ENCODE results near the gene ARG1. TPM values are rescaled to one million over a fixed set of nuclear protein-coding genes. Genes with fewer than 3 reads are reported as not detected.

Gene ARG1
- total and polyA plus RNA-seq, 4 donors = 238 to 1,194 (median 883) TPM

DNA sequence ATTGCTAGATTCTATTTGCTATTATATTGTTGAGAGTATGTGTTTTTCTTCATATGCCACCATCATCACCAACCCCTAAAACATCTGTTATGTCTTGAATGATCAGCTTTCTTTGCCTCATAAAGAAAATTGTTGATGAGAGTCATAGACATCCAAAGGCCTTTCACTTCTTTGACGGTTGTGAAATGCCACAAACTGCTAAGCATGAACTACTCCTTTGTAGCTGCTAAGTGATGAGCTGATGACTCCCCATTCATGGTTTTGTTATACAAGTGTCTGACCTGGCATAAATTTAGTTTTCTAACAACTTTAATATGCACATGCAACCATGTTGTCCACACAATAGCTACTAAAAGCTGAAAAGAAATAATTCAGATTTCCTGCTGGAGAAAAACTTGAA, 55.7 kb downstream of the ARG1 start:
- Histone ChIP-seq H3K4me1 (ENCODE audit: control insufficient read depth in 4 of 4, insufficient read depth in 4 of 4, low read length in 3 of 4) (peaks cover 0 to 15% (median 13%) of the 10 kb centered on the region in 4 donors), H3K9ac (ENCODE audit: low read depth in 1 of 2, low read length in 2 of 2) (peak overlapping the region in 1 of 2 donors; percentile 8), H3K27ac (ENCODE audit: low read depth in 1 of 2, low read length in 2 of 2) (no peak overlapping the region), H3K9me3 (ENCODE audit: control insufficient read depth in 4 of 4, low read length in 3 of 4) (no peaks in the 10 kb centered on the region), H3K27me3 (ENCODE audit: control insufficient read depth in 4 of 4, insufficient read depth in 4 of 4, low read length in 3 of 4) (no peaks in the 10 kb centered on the region), H3K4me3 (ENCODE audit: low read depth in 1 of 3, low read length in 3 of 3) (no peak overlapping the region), H3K36me3 (ENCODE audit: control insufficient read depth in 4 of 4, insufficient read depth in 3 of 4, low read depth in 1 of 4, low read length in 3 of 4) (peaks cover 0 to 12% (median 7%) of the 10 kb centered on the region in 4 donors)
- TF ChIP-seq RAD21 (IDR thresholded peaks at IDR 0.05) = no peak
- TF ChIP-seq, protein P1, sequence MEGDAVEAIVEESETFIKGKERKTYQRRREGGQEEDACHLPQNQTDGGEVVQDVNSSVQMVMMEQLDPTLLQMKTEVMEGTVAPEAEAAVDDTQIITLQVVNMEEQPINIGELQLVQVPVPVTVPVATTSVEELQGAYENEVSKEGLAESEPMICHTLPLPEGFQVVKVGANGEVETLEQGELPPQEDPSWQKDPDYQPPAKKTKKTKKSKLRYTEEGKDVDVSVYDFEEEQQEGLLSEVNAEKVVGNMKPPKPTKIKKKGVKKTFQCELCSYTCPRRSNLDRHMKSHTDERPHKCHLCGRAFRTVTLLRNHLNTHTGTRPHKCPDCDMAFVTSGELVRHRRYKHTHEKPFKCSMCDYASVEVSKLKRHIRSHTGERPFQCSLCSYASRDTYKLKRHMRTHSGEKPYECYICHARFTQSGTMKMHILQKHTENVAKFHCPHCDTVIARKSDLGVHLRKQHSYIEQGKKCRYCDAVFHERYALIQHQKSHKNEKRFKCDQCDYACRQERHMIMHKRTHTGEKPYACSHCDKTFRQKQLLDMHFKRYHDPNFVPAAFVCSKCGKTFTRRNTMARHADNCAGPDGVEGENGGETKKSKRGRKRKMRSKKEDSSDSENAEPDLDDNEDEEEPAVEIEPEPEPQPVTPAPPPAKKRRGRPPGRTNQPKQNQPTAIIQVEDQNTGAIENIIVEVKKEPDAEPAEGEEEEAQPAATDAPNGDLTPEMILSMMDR (IDR thresholded peaks at IDR 0.05; ENCODE audit: low read depth, low read length, missing input control) = no peak
- no peak for TF ChIP-seq FOXA1 (IDR thresholded peaks at IDR 0.05)
- 45% methylated on average over 1 of the region's 1 CpG for WGBS
- DNase-seq (ENCODE audit: low spot score) = no peak

DNA sequence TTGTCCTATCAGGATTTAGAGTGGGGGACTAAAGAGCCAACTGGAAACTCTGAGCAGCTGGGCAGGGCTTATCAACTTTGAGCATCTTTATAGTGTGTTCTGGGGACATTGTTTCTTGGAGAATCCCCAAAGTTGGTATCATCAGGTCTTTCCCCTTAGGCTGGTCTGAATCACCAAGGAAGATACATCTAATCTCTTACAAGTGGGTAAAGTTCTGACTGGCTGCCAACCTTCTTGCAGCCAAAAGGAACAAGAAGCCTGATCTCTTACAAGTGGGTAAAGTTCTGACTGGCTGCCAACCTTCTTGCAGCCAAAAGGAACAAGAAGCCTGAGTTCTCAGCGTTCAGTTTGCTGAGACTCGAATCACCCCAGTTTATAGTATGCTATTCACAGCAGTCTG, 56.6 kb downstream of the ARG1 start:
- Histone ChIP-seq H3K36me3 (ENCODE audit: control insufficient read depth in 4 of 4, insufficient read depth in 3 of 4, low read depth in 1 of 4, low read length in 3 of 4) (peaks cover 0 to 4% (median 1%) of the 10 kb centered on the region in 4 donors), H3K4me3 (ENCODE audit: low read depth in 1 of 3, low read length in 3 of 3) (no peak overlapping the region), H3K9me3 (ENCODE audit: control insufficient read depth in 4 of 4, low read length in 3 of 4) (no peaks in the 10 kb centered on the region), H3K27ac (ENCODE audit: low read depth in 1 of 2, low read length in 2 of 2) (no peak overlapping the region), H3K27me3 (ENCODE audit: control insufficient read depth in 4 of 4, insufficient read depth in 4 of 4, low read length in 3 of 4) (no peaks in the 10 kb centered on the region), H3K4me1 (ENCODE audit: control insufficient read depth in 4 of 4, insufficient read depth in 4 of 4, low read length in 3 of 4) (peaks cover 0 to 15% (median 13%) of the 10 kb centered on the region in 4 donors), H3K9ac (ENCODE audit: low read depth in 1 of 2, low read length in 2 of 2) (no peak overlapping the region)
- TF ChIP-seq SP1 (IDR thresholded peaks at IDR 0.05) (no peak), RAD21 (IDR thresholded peaks at IDR 0.05) (no peak), TAF1 (conservative IDR thresholded peaks at IDR 0.05) (no peak)
- DNase-seq (ENCODE audit: low spot score) = no peak
- WGBS = 83% methylated on average over 2 of the region's 2 CpGs

DNA sequence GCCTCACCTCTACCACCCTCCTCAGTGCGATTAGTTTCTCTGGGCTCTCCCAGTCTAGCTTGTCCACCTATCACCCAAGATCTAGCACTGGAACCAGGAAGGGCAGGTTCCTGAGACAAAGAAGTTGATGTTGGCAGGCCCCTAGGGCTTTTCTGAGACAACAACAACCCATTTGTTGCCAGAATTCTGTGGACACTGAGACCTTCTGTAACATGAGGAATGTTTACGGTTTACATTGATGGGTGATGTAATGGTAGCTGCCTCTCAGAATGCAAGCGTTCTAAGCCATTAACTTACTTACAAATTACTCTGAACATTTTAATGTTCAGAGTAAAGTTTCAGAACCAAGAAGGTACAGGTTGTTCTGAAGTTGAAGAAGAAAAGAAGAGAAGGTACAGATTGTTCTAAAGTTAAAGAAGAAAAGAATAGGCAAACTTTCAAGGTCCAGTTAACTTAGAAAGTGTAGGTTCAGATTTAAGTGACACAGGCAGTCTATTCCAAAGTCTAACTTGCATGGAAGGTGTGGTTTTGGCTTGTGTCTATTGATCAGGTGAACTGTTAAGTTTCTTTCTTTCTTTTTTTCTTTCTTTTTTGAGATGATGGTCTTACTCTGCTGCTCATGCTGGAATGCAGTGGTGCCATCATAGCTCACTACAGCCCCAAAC, 58.7 kb downstream of the ARG1 start:
- no peak for DNase-seq (ENCODE audit: low spot score)
- Histone ChIP-seq H3K36me3 (ENCODE audit: control insufficient read depth in 4 of 4, insufficient read depth in 3 of 4, low read depth in 1 of 4, low read length in 3 of 4) (no peaks in the 10 kb centered on the region), H3K9me3 (ENCODE audit: control insufficient read depth in 4 of 4, low read length in 3 of 4) (no peaks in the 10 kb centered on the region), H3K4me3 (ENCODE audit: low read depth in 1 of 3, low read length in 3 of 3) (no peak overlapping the region), H3K27ac (ENCODE audit: low read depth in 1 of 2, low read length in 2 of 2) (no peak overlapping the region), H3K27me3 (ENCODE audit: control insufficient read depth in 4 of 4, insufficient read depth in 4 of 4, low read length in 3 of 4) (no peaks in the 10 kb centered on the region), H3K4me1 (ENCODE audit: control insufficient read depth in 4 of 4, insufficient read depth in 4 of 4, low read length in 3 of 4) (peaks cover 0 to 18% (median 9%) of the 10 kb centered on the region in 4 donors), H3K9ac (ENCODE audit: low read depth in 1 of 2, low read length in 2 of 2) (no peak overlapping the region)
- 90% methylated on average over 3 of the region's 3 CpGs for WGBS
- TF ChIP-seq EGR1 (IDR thresholded peaks at IDR 0.05; ENCODE audit: low read depth in 2 of 2) (no peak), NR2F2 (IDR thresholded peaks at IDR 0.05) (no peak)

Other genes with a start within 250 kb of the ARG1 start
- gene MED23, start 55.0 kb downstream of the ARG1 start, total RNA-seq = 10 to 100 TPM; 17.3 TPM
- gene MED23, start 55.0 kb downstream of the ARG1 start, polyA plus RNA-seq = 1 to 10 TPM; 3.9 to 9.6 TPM
- 1 to 10 TPM in 1 of 2 donors, under 1 TPM in 1; 0.75 to 6.1 TPM for gene ENPP3, start 64.1 kb downstream of the ARG1 start, total RNA-seq
- gene ENPP3, start 64.1 kb downstream of the ARG1 start, polyA plus RNA-seq = 1 to 10 TPM in 1 of 2 donors, under 1 TPM in 1; 0.51 to 1.4 TPM
- under 1 TPM in 1 of 2 donors, not detected in 1; 0.33 TPM for gene OR2A4, start 128.2 kb downstream of the ARG1 start, total RNA-seq
- under 1 TPM in 1 of 2 donors, not detected in 1; 0.58 TPM for gene OR2A4, start 128.2 kb downstream of the ARG1 start, polyA plus RNA-seq
- not detected for gene CTAGE9, start 137.8 kb downstream of the ARG1 start, total RNA-seq
- gene CTAGE9, start 137.8 kb downstream of the ARG1 start, polyA plus RNA-seq = not detected
- 10 to 100 TPM; 27.2 to 53.1 TPM for gene ENPP1, start 234.8 kb downstream of the ARG1 start, total RNA-seq
- 10 to 100 TPM in 1 of 2 donors, 1 to 10 TPM in 1; 9.5 to 35.1 TPM for gene ENPP1, start 234.8 kb downstream of the ARG1 start, polyA plus RNA-seq

Measured in liver (tissue), 9 donors.